ENCODE data around the gene FGF8.

The FGF8 gene

DNA sequence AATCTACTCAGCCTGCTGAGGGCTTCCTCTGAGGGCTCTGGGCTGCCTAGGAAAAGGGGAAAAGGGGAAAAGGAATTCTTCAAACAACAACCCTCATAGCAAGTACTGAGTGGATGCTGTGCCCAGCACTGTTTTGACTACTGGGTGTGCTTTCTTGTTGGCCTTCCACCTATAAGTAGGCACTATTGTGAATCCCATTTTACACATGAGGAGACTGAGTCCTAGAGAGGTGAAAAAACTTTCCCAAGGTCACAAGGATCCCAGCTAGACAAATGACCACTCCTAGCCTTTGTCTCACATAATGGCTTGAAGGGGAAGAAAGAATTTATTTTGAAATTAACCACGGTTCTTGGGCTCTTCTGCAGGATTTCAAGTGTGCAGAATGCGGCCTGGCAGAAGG is 17.1 kb downstream of the FGF8 start:
- Histone ChIP-seq H3K4me2 (no peak overlapping the region), H3K27me3 (no peaks in the 10 kb centered on the region), H3K27ac (no peak overlapping the region), H3K4me1 (no peaks in the 10 kb centered on the region), H3K36me3 (no peaks in the 10 kb centered on the region), H3K9ac (no peak overlapping the region), H3K9me3 (replicated peaks in 1 of 11) (no peaks in the 10 kb centered on the region), H3K4me3 (no peak overlapping the region), H4K20me1 (peaks cover 0 to 6% (median 0%) of the 10 kb centered on the region in 11 experiments; a peak in 2 of 22 replicates)
- TF ChIP-seq Cebpa-rat (IDR thresholded peaks at IDR 0.05), result no peak

DNA sequence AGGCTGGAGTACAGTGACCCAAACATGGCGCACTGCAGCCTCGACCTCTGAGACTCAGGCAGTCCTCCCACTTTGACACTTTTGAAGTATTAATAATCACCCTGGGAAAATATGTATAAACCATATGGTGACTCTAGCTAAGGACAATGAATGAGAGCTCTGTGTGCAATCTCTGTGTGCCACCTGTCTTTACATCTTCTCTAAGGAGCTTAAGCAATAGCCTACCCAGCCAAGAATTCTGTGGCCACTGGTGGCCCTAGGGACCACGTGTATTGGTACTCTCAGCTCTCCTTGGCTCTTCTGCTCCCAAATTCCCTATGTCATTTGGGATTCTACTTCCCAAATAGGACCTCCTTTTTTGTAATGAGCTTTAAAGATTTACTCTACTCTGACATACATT is 23.7 kb downstream of the FGF8 start:
- TF ChIP-seq Cebpa-rat (IDR thresholded peaks at IDR 0.05), result no peak
- H3K4me3 ChIP-seq, result no peak overlapping the region
- no peak overlapping the region for H3K27ac ChIP-seq
- H3K4me1 ChIP-seq, result no peaks in the 10 kb centered on the region
- H3K36me3 ChIP-seq, result no peaks in the 10 kb centered on the region
- no peaks in the 10 kb centered on the region for H3K9me3 ChIP-seq (replicated peaks in 1 of 11)
- H3K4me2 ChIP-seq, result no peak overlapping the region
- no peak overlapping the region for H3K9ac ChIP-seq
- H4K20me1 ChIP-seq, result no peaks in the 10 kb centered on the region
- H3K27me3 ChIP-seq, result no peaks in the 10 kb centered on the region

DNA sequence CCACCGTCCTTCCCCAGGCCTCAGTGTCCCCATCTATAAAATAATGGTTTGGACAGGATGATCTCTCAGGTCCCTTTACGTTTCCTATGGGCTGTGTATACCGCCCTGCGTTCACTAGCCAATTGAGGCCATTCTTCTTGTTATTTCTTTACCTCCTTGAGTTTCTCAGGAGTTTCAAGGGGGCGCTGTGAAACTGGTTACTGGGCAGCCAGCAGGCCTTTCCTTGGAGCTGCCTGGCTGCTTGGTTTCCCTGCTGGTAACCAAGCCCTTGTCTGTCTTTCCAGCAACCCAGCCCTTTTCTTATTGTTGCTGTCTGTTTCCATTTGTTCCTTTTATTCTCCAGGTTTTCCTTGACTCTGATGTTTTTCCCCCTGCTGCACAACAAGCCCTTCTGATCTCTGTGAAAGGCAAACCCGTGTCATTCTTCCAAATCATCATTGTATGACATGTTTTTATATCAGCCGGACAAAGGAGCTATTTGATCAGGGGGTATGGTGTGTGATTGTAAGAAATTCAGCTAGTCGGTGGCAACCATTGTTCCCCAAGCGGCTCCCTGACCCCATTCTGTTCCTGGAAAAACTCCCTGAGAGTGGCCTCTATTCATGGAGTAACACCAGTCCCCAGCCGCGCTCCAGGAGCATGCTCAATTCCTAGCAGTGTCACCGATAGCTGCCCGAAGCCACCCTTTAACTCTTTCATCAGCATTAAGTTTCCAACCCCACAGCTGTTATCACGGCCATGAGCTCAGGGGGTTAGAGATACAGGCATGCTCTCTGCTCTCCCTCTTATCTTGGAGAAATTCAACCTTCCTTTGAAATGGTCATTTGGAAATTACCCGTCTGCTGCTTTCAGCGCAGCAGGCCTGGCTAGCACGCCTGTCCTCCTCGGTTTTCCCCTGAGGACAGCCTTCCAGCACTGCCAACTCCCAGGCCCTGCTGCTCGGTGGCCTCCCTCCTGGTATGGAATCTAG is 26.6 kb downstream of the FGF8 start:
- no peak overlapping the region for H3K4me3 ChIP-seq

DNA sequence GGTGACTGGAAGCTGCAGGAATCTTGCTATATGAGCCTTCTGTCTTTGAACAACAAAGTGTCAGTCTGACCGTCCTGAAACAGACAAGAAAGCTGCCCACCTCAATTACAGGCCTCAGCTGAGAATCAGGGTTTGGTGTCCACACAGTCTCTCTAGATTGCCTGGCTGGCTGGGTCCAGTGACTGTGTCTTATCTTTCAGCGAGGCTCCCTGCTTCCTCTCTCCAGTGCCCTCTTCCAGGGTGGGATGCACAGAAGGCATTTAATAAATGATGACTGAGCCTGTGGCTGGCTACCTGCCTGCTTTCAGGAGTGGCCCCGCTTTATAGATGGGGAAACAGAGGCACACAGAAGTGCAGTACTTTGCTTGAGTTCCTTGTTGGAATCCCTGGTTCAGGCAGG is 27.4 kb downstream of the FGF8 start:
- Histone ChIP-seq H4K20me1 (no peaks in the 10 kb centered on the region), H3K4me1 (no peaks in the 10 kb centered on the region), H3K9ac (no peak overlapping the region), H3K36me3 (no peaks in the 10 kb centered on the region), H3K4me3 (no peak overlapping the region), H3K27ac (no peak overlapping the region), H3K27me3 (no peaks in the 10 kb centered on the region), H3K4me2 (no peak overlapping the region), H3K9me3 (replicated peaks in 1 of 11) (no peaks in the 10 kb centered on the region)
- TF ChIP-seq Cebpa-rat (IDR thresholded peaks at IDR 0.05), result no peak

More for the DNA sequence above, 26.6 kb downstream of the FGF8 start:
- no peaks in the 10 kb centered on the region for H3K27me3 ChIP-seq
- H4K20me1 ChIP-seq, result no peaks in the 10 kb centered on the region
- TF ChIP-seq Cebpa-rat (IDR thresholded peaks at IDR 0.05), result no peak
- H3K27ac ChIP-seq, result no peak overlapping the region
- H3K36me3 ChIP-seq, result no peaks in the 10 kb centered on the region
- H3K4me1 ChIP-seq, result no peaks in the 10 kb centered on the region
- H3K4me2 ChIP-seq, result no peak overlapping the region
- H3K9ac ChIP-seq, result no peak overlapping the region
- H3K9me3 ChIP-seq (replicated peaks in 1 of 11), result no peaks in the 10 kb centered on the region

DNA sequence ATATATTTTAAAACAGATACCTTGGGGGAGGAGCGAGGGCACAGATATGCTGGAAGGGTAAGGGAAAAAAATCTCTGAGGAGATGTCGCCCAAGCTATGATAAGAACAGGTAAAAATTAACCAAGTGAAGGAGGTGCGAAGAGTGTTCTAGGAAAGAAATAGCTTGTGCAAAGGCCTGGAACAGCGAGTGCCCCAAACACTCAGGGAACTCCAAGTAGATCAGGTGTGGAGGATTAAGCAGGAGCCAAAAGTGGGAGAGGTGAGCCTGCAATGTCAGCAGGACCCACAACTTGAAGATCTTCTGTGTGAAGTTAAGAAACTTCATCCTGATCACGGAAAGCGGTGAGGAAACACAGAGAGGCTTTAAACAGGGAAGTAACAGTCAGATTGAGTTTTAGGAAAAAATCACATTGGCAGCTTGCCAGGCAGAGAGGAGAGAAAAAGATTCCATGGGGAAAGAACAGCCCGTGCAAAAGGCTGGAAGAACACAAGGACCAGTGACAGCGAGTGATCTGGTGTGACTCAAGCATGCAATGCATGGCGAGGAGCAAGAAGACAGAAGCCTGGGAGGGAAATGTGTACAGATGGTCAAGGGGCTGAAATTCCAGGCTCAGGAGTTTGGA is 30.7 kb downstream of the FGF8 start:
- no peak for TF ChIP-seq Cebpa-rat (IDR thresholded peaks at IDR 0.05)
- Histone ChIP-seq H4K20me1 (no peaks in the 10 kb centered on the region), H3K9me3 (replicated peaks in 1 of 11) (no peaks in the 10 kb centered on the region), H3K4me3 (no peak overlapping the region), H3K36me3 (no peaks in the 10 kb centered on the region), H3K4me1 (no peaks in the 10 kb centered on the region), H3K4me2 (no peak overlapping the region), H3K27ac (no peak overlapping the region), H3K27me3 (no peaks in the 10 kb centered on the region), H3K9ac (no peak overlapping the region)

DNA sequence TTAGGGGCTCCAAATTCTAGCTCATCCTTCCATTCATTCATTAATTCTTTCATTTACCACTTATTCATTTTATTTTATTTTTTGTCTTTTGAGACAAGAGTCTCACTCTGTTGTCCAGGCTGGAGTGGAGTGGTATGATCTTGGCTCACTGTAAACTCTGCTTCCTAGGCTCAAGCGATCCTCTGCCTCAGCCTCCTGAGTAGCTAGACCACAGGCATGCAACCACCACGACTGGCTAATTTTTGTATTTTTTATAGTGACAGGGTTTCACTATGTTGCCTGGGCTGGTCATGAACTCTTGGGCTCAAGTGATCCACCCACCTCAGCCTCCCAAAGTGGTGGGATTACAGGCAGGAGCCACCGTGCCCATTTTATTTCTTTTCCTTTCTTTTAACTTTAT is 31.6 kb downstream of the FGF8 start:
- H3K27ac ChIP-seq, result no peak overlapping the region
- no peaks in the 10 kb centered on the region for H3K36me3 ChIP-seq
- no peaks in the 10 kb centered on the region for H3K9me3 ChIP-seq (replicated peaks in 1 of 11)
- no peak for TF ChIP-seq Cebpa-rat (IDR thresholded peaks at IDR 0.05)
- H3K9ac ChIP-seq, result no peak overlapping the region
- no peaks in the 10 kb centered on the region for H4K20me1 ChIP-seq
- H3K27me3 ChIP-seq, result no peaks in the 10 kb centered on the region
- H3K4me1 ChIP-seq, result no peaks in the 10 kb centered on the region
- no peak overlapping the region for H3K4me2 ChIP-seq
- H3K4me3 ChIP-seq, result no peak overlapping the region

DNA sequence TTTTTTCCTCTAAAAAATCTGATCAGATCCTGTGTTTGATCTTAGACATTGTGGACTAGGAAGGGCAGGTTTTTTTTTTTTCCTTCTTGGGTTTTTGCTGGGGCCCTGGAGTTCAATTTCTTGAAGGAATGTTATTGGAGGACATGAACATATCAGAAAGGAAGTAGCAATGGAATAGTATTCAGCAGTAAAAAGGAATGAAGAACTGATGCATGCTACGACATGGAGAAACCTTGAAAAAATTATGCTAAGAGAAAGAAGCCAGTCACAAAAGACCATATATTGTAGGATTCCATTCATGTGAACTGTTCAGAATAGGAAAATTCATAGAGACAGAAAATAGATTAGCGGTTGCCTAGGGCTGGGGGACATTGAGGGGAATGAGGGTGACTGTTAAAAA is 34.0 kb downstream of the FGF8 start:
- H3K9ac ChIP-seq, result no peak overlapping the region
- H3K4me2 ChIP-seq, result no peak overlapping the region
- no peaks in the 10 kb centered on the region for H3K27me3 ChIP-seq
- no peak overlapping the region for H3K27ac ChIP-seq
- no peaks in the 10 kb centered on the region for H3K9me3 ChIP-seq (replicated peaks in 1 of 11)
- TF ChIP-seq Cebpa-rat (IDR thresholded peaks at IDR 0.05), result no peak
- no peak overlapping the region for H3K4me3 ChIP-seq
- no peaks in the 10 kb centered on the region for H4K20me1 ChIP-seq
- no peaks in the 10 kb centered on the region for H3K36me3 ChIP-seq
- H3K4me1 ChIP-seq, result no peaks in the 10 kb centered on the region

DNA sequence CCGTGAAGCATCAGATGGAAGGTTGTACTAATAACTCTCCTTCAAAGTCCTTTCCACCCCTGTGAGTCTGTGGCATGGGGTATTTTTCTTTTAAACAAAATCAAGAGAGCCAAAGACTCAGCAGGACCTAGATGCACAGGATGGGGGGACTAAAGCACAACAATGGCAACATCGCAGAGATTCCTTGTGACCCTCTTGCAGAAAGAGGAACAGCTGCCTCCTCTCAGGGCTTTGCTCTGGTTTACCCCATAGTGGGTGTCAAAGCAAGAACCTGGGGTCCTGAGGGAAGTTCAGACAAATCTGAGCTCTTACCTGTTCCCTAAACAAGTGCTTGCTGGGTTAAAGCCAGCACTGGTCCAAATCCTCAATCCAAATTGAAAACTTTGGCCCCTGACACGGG is 39.2 kb downstream of the FGF8 start:
- Histone ChIP-seq H3K27me3 (no peaks in the 10 kb centered on the region), H3K27ac (no peak overlapping the region), H3K4me3 (no peak overlapping the region), H3K9me3 (replicated peaks in 1 of 11) (no peaks in the 10 kb centered on the region), H3K4me2 (no peak overlapping the region), H3K4me1 (no peaks in the 10 kb centered on the region), H3K36me3 (no peaks in the 10 kb centered on the region), H3K9ac (no peak overlapping the region), H4K20me1 (no peaks in the 10 kb centered on the region)
- TF ChIP-seq Cebpa-rat (IDR thresholded peaks at IDR 0.05), result no peak

DNA sequence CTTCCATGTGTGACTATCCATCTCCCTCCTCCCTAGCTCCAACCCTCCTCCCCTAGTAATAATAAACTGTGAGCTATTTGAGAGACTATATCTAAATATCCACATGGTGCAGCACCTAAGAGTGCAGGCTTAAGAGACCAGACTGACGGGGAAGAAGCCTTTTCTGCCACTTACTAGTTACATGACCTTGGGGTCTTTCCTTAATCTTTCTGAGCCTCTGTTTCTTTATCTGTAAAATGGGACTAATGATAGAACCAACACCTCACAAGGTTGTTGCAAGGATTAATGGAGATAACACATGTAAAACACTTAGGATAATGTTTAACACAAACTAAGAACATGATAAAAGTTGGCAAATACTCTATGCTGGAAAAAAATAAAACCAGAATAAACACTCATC is 43.8 kb downstream of the FGF8 start:
- Histone ChIP-seq H3K9ac (no peak overlapping the region), H3K9me3 (replicated peaks in 1 of 11) (no peaks in the 10 kb centered on the region; a peak in 1 of 22 replicates), H3K36me3 (no peaks in the 10 kb centered on the region), H3K27me3 (no peaks in the 10 kb centered on the region), H3K4me2 (no peak overlapping the region), H4K20me1 (no peaks in the 10 kb centered on the region), H3K4me1 (no peaks in the 10 kb centered on the region), H3K4me3 (no peak overlapping the region), H3K27ac (no peak overlapping the region)
- no peak for TF ChIP-seq Cebpa-rat (IDR thresholded peaks at IDR 0.05)

DNA sequence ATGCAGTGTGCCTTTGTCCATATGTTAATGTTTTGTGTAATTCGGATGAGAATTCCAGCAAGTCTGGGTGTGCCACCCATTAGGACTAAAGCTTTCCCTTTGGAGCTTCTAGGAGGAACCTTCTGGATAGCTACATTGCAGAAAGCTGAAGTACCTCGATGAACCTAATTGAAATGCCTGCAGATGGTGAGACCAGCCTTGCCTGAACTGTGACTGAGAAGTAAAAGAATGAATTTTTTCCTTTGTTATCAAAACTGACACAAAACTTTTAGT is 49.9 kb downstream of the FGF8 start:
- Histone ChIP-seq H3K4me3 (no peak overlapping the region), H3K27me3 (no peaks in the 10 kb centered on the region), H3K27ac (no peak overlapping the region), H4K20me1 (no peaks in the 10 kb centered on the region), H3K36me3 (no peaks in the 10 kb centered on the region), H3K4me2 (no peak overlapping the region), H3K9ac (no peak overlapping the region), H3K4me1 (peaks cover 7 to 13% (median 12%) of the 10 kb centered on the region in 10 experiments; a peak in 15 of 20 replicates), H3K9me3 (replicated peaks in 1 of 11) (no peaks in the 10 kb centered on the region; a peak in 1 of 22 replicates)
- no peak for TF ChIP-seq Cebpa-rat (IDR thresholded peaks at IDR 0.05)
